ENCODE data around the gene PLPP2. TPM values are rescaled to one million over a fixed set of nuclear protein-coding genes. Genes with fewer than 3 reads are reported as not detected.

Gene PLPP2
- total RNA-seq, 2 experiments from 2014 or later = 0.36 TPM; not detected in 1

- ChIA-PET POLR2A (no interaction called here), CTCF (interaction anchor here (0.7 to 1.2 kb wide), 2 partner anchors 14 to 46 kb away, joined by 3 to 4 read pairs; no protein-coding TSS in a partner anchor)
- H3K27ac Mint-ChIP-seq = no peak overlapping the region
- no peak for TF ChIP-seq CTCF (IDR thresholded peaks at IDR 0.05)
- DNase-seq (no peak), ATAC-seq (no peak)
- H3K27me3 Mint-ChIP-seq = no peaks in the 10 kb centered on the region
- H3K36me3 Mint-ChIP-seq (ENCODE audit: low read depth) = peaks cover 5% of the 10 kb centered on the region
- no peaks in the 10 kb centered on the region for H3K4me1 Mint-ChIP-seq (ENCODE audit: low read depth)
- no peaks in the 10 kb centered on the region for H3K9me3 Mint-ChIP-seq
- no peak overlapping the region for H3K4me3 Mint-ChIP-seq
- intact Hi-C loops (cut with micrococcal nuclease) = no loop called here
These were observed 19.0 kb upstream of the PLPP2 start for GRCh38 chr19:310141-310651.

- ChIA-PET POLR2A (no interaction called here), CTCF (no interaction called here)
- H3K4me1 Mint-ChIP-seq (ENCODE audit: low read depth) = no peaks in the 10 kb centered on the region
- H3K36me3 Mint-ChIP-seq (ENCODE audit: low read depth) = peaks cover 8% of the 10 kb centered on the region
- no peaks in the 10 kb centered on the region for H3K9me3 Mint-ChIP-seq
- no peak overlapping the region for H3K4me3 Mint-ChIP-seq
- DNase-seq (no peak), ATAC-seq (no peak)
- TF ChIP-seq CTCF (IDR thresholded peaks at IDR 0.05) = no peak
- no peak overlapping the region for H3K27ac Mint-ChIP-seq
- intact Hi-C loops (cut with micrococcal nuclease) = no loop called here
- no peaks in the 10 kb centered on the region for H3K27me3 Mint-ChIP-seq
These were observed 18.0 kb upstream of the PLPP2 start for GRCh38 chr19:309206-309565.

GRCh38 chr19:308471-309205 lies 17.4 kb upstream of the PLPP2 start:
- Mint-ChIP-seq H3K4me1 (ENCODE audit: low read depth) (no peaks in the 10 kb centered on the region), H3K36me3 (ENCODE audit: low read depth) (peaks cover 8% of the 10 kb centered on the region), H3K27me3 (no peaks in the 10 kb centered on the region), H3K9me3 (no peaks in the 10 kb centered on the region), H3K27ac (no peak overlapping the region), H3K4me3 (no peak overlapping the region)
- DNase-seq (no peak), ATAC-seq (no peak)
- POLR2A ChIA-PET = no interaction called here
- CTCF ChIA-PET = no interaction called here
- intact Hi-C loops (cut with micrococcal nuclease) = no loop called here
- TF ChIP-seq CTCF (IDR thresholded peaks at IDR 0.05) = no peak

GRCh38 chr19:307793-308420 lies 16.7 kb upstream of the PLPP2 start:
- ChIA-PET POLR2A (no interaction called here), CTCF (no interaction called here)
- H3K27ac Mint-ChIP-seq = no peak overlapping the region
- H3K36me3 Mint-ChIP-seq (ENCODE audit: low read depth) = peaks cover 8% of the 10 kb centered on the region
- DNase-seq (no peak), ATAC-seq (no peak)
- TF ChIP-seq CTCF (IDR thresholded peaks at IDR 0.05) = no peak
- no peaks in the 10 kb centered on the region for H3K9me3 Mint-ChIP-seq
- no peaks in the 10 kb centered on the region for H3K27me3 Mint-ChIP-seq
- intact Hi-C loops (cut with micrococcal nuclease) = no loop called here
- H3K4me1 Mint-ChIP-seq (ENCODE audit: low read depth) = no peaks in the 10 kb centered on the region
- no peak overlapping the region for H3K4me3 Mint-ChIP-seq

- intact Hi-C loops (cut with micrococcal nuclease) = no loop called here
- Mint-ChIP-seq H3K9me3 (no peaks in the 10 kb centered on the region), H3K27ac (no peak overlapping the region), H3K27me3 (no peaks in the 10 kb centered on the region), H3K36me3 (ENCODE audit: low read depth) (peaks cover 8% of the 10 kb centered on the region), H3K4me1 (ENCODE audit: low read depth) (no peaks in the 10 kb centered on the region), H3K4me3 (no peak overlapping the region)
- ChIA-PET CTCF (no interaction called here), POLR2A (no interaction called here)
- TF ChIP-seq CTCF (IDR thresholded peaks at IDR 0.05) = no peak
- ATAC-seq (no peak), DNase-seq (no peak)
These were observed 15.9 kb upstream of the PLPP2 start for GRCh38 chr19:307111-307531.
